ENCODE data around the gene TMOD3. TPM values are rescaled to one million over a fixed set of nuclear protein-coding genes. Genes with fewer than 3 reads are reported as not detected.

Gene TMOD3
- total and polyA plus RNA-seq, 10 donors = 8.9 to 65.5 (median 39.2) TPM

GRCh38 chr15:51842265-51842664 lies 12.8 kb downstream of the TMOD3 start:
- no peak for TF ChIP-seq POLR2AphosphoS5 (IDR thresholded peaks at IDR 0.05)
- no peak for TF ChIP-seq POLR2A (IDR thresholded peaks at IDR 0.05)
- no peak for TF ChIP-seq CTCF (IDR thresholded peaks at IDR 0.05 in 8 of 11, conservative IDR thresholded peaks at IDR 0.05 in 3 of 11)
- H3K27ac ChIP-seq = peak overlapping the region; percentile 4 to 81 (median 66)

GRCh38 chr15:51842852-51843737 lies 13.6 kb downstream of the TMOD3 start:
- intact Hi-C loops (cut with DNase I; ENCODE audit: low total_unique reads) = no loop called here
- TF ChIP-seq CTCF (IDR thresholded peaks at IDR 0.05 in 8 of 11, conservative IDR thresholded peaks at IDR 0.05 in 3 of 11) = no peak
- no peak for TF ChIP-seq POLR2A (IDR thresholded peaks at IDR 0.05)
- TF ChIP-seq POLR2AphosphoS5 (IDR thresholded peaks at IDR 0.05) = no peak
- H3K4me1 ChIP-seq = peaks cover 36 to 100% (median 89%) of the 10 kb centered on the region in 6 donors
- H3K27ac ChIP-seq = peak overlapping the region in 4 of 8 donors; percentile 71 to 81 (median 75)
- DNase-seq = no peak
- 78 to 90% (median 83%) methylated on average over 6 of the region's 6 CpGs for WGBS, 5 donors
- no peak overlapping the region for H3K4me3 ChIP-seq
- H3K9me3 ChIP-seq = no peaks in the 10 kb centered on the region
- H3K36me3 ChIP-seq = no peaks in the 10 kb centered on the region
- no peaks in the 10 kb centered on the region for H3K27me3 ChIP-seq (replicated peaks in 1 of 7)

More at GRCh38 chr15:51842265-51842664, 12.8 kb downstream of the TMOD3 start:
- Histone ChIP-seq H3K9me3 (no peaks in the 10 kb centered on the region), H3K4me1 (peaks cover 44 to 100% (median 94%) of the 10 kb centered on the region in 6 donors), H3K4me3 (no peak overlapping the region), H3K36me3 (no peaks in the 10 kb centered on the region), H3K27me3 (replicated peaks in 1 of 7) (no peaks in the 10 kb centered on the region)
- no peak for DNase-seq
- WGBS, 5 donors = 93 to 98% (median 96%) methylated on average over 3 of the region's 3 CpGs
- intact Hi-C loops (cut with DNase I; ENCODE audit: low total_unique reads) = no loop called here

GRCh38 chr15:51844747-51845426 lies 15.4 kb downstream of the TMOD3 start:
- Histone ChIP-seq H3K9me3 (no peaks in the 10 kb centered on the region), H3K27me3 (replicated peaks in 1 of 7) (no peaks in the 10 kb centered on the region), H3K4me1 (peaks cover 25 to 100% (median 78%) of the 10 kb centered on the region in 6 donors), H3K27ac (peak overlapping the region in 1 of 8 donors; percentile 73), H3K36me3 (no peaks in the 10 kb centered on the region), H3K4me3 (no peak overlapping the region)
- 81 to 93% (median 86%) methylated on average over 4 of the region's 4 CpGs for WGBS, 5 donors
- TF ChIP-seq CTCF (IDR thresholded peaks at IDR 0.05 in 8 of 11, conservative IDR thresholded peaks at IDR 0.05 in 3 of 11) (no peak), POLR2A (IDR thresholded peaks at IDR 0.05) (no peak), POLR2AphosphoS5 (IDR thresholded peaks at IDR 0.05) (no peak)
- intact Hi-C loops (cut with DNase I; ENCODE audit: low total_unique reads) = no loop called here
- no peak for DNase-seq

- intact Hi-C loops (cut with DNase I; ENCODE audit: low total_unique reads) = no loop called here
- WGBS, 5 donors = 77 to 88% (median 85%) methylated on average over 3 of the region's 3 CpGs
- H3K4me3 ChIP-seq = no peak overlapping the region
- peak overlapping the region in 7 of 8 donors; percentile 1 to 73 (median 61) for H3K27ac ChIP-seq
- H3K36me3 ChIP-seq = no peaks in the 10 kb centered on the region
- peaks cover 25 to 100% (median 73%) of the 10 kb centered on the region in 6 donors for H3K4me1 ChIP-seq
- no peaks in the 10 kb centered on the region for H3K27me3 ChIP-seq (replicated peaks in 1 of 7)
- DNase-seq = no peak
- H3K9me3 ChIP-seq = no peaks in the 10 kb centered on the region
- TF ChIP-seq CTCF (IDR thresholded peaks at IDR 0.05 in 8 of 11, conservative IDR thresholded peaks at IDR 0.05 in 3 of 11) (no peak), POLR2AphosphoS5 (IDR thresholded peaks at IDR 0.05) (no peak), POLR2A (IDR thresholded peaks at IDR 0.05) (no peak)
Measured at GRCh38 chr15:51846066-51846462, 16.6 kb downstream of the TMOD3 start.

Data from spleen (tissue), 11 donors.